ENCODE measurements around the gene FGF1.

Gene FGF1

GRCh38 chr5:142542906-142543305, 143.0 kb downstream of the FGF1 start:
- Histone ChIP-seq H3K9me3 (ENCODE audit: control insufficient read depth, low read length) (no peaks in the 10 kb centered on the region), H3K79me2 (no peaks in the 10 kb centered on the region), H3K27ac (peak overlapping the region; percentile 46), H3K27me3 (ENCODE audit: control insufficient read depth, insufficient read depth, low read length) (no peaks in the 10 kb centered on the region), H3K36me3 (ENCODE audit: control insufficient read depth, insufficient read depth, low read length) (no peaks in the 10 kb centered on the region), H3K4me2 (ENCODE audit: low read length) (no peak overlapping the region), H3K4me3 (ENCODE audit: low read depth, low read length) (no peak overlapping the region), H3K4me1 (no peaks in the 10 kb centered on the region), H3K9ac (no peak overlapping the region), H2AFZ (no peak overlapping the region)
- no peak for TF ChIP-seq CTCF (IDR thresholded peaks at IDR 0.05)

Data from parathyroid adenoma (tissue), 2 donors.